Esophagus squamous epithelium (tissue), 5 donors: ENCODE data around the gene PPARA. TPM values are rescaled to one million over a fixed set of nuclear protein-coding genes. Genes with fewer than 3 reads are reported as not detected.

Source experiments
- DNase-seq: peaks from one replicate; lab custom pipeline; 2025; lab: John Stamatoyannopoulos, UW
- H3K27ac ChIP-seq, 4 donors: fragments of 200-600 bp; sonication (generic); one replicate each; pipeline ENCODE4 v1.5.1; 2016 to 2019; ENCODE audit warnings: mild to moderate bottlenecking in 1 of 4
- H3K27me3 ChIP-seq, 4 donors: fragments of 200-600 bp; sonication (generic); 1 replicate in 3 of 4; 2 replicates in 1 of 4; pipeline versions ENCODE4 v1.5.1 to v1.6.0; 2017 to 2021; ENCODE audit warnings: antibody characterized with exemption in 1 of 4
- H3K36me3 ChIP-seq, 3 donors: fragments of 200-600 bp; sonication (generic); one replicate each; pipeline ENCODE4 v1.5.1; 2016 to 2019
- H3K4me1 ChIP-seq, 3 donors: fragments of 200-600 bp; sonication (generic); one replicate each; pipeline ENCODE4 v1.5.1; 2017 to 2019
- H3K4me3 ChIP-seq, 4 donors: fragments of 200-600 bp; sonication (generic); 1 replicate in 3 of 4; 2 replicates in 1 of 4; pipeline ENCODE4 v1.5.1; 2016 to 2019; ENCODE audit warnings: mild to moderate bottlenecking in 2 of 4, moderate library complexity in 1 of 4
- H3K9me3 ChIP-seq, 3 donors: fragments of 200-600 bp; sonication (generic); one replicate each; pipeline ENCODE4 v1.5.1; 2016 to 2019
- CTCF ChIP-seq, 6 experiments: fragments of 450-650 bp in 4 of 6; fragments of 200-600 bp in 2 of 6; sonication (generic) in 2 of 6; IDR thresholded peaks; one replicate each; pipeline ENCODE4 v1.5.1; 2016 to 2019; ENCODE audit warnings: antibody characterized with exemption in 6 of 6, mild to moderate bottlenecking in 4 of 6, moderate library complexity in 4 of 6
- POLR2A ChIP-seq, 4 donors: fragments of 450-650 bp; IDR thresholded peaks; one replicate each; pipeline ENCODE4 v1.6.1; 2017; ENCODE audit warnings: antibody characterized with exemption in 4 of 4, mild to moderate bottlenecking in 4 of 4, moderate library complexity in 3 of 4
- WGBS, 2 donors: methylation state at CpG; one replicate each; pipeline ENCODE4 v1.1.5; 2018; 5-methylcytosine and 5-hydroxymethylcytosine counted together
- intact Hi-C: fragments of 100-400 bp; cut with DNase I; formaldehyde crosslinking; loops from one replicate; pipeline ENCODE4 v1.15.0; 2022
- total RNA-seq, 4 donors: library from RNA; depleted of rRNA; stranded (reverse); fragments of >200 nt; gene quantifications; one replicate each; pipeline ENCODE4 v1.1.0, GENCODE V29; 2016
- donor health status: DM: yes; HTN: yes; CAD: no.

The PPARA gene
- total RNA-seq, 4 donors from 2014 or later, result 7.7 to 18.5 (median 10.1) TPM

- TF ChIP-seq POLR2A (IDR thresholded peaks at IDR 0.05), result no peak
- TF ChIP-seq CTCF (IDR thresholded peaks at IDR 0.05), result no peak
- Histone ChIP-seq H3K27me3 (no peaks in the 10 kb centered on the region), H3K4me3 (no peak overlapping the region), H3K27ac (no peak overlapping the region), H3K4me1 (peaks cover 5 to 35% (median 6%) of the 10 kb centered on the region in 3 donors), H3K36me3 (peaks cover 0 to 78% (median 0%) of the 10 kb centered on the region in 3 donors), H3K9me3 (no peaks in the 10 kb centered on the region)
- intact Hi-C loops, result no loop called here
- 76 to 78% methylated on average over 3 of the region's 3 CpGs for WGBS, 2 donors
- no peak for DNase-seq
Measured at GRCh38 chr22:46156031-46156430, 5.7 kb downstream of the PPARA start.

- peaks cover 0 to 83% (median 0%) of the 10 kb centered on the region in 3 donors for H3K36me3 ChIP-seq
- 81 to 84% methylated on average over 7 of the region's 7 CpGs for WGBS, 2 donors
- H3K27me3 ChIP-seq, result no peaks in the 10 kb centered on the region
- no peak overlapping the region for H3K4me3 ChIP-seq
- no peak for TF ChIP-seq CTCF (IDR thresholded peaks at IDR 0.05)
- TF ChIP-seq POLR2A (IDR thresholded peaks at IDR 0.05), result no peak
- intact Hi-C loops, result no loop called here
- peaks cover 0 to 13% (median 0%) of the 10 kb centered on the region in 3 donors for H3K4me1 ChIP-seq
- no peak for DNase-seq
- H3K27ac ChIP-seq, result no peak overlapping the region
- no peaks in the 10 kb centered on the region for H3K9me3 ChIP-seq
Measured at GRCh38 chr22:46158283-46158682, 8.0 kb downstream of the PPARA start.

GRCh38 chr22:46159212-46159611, 8.9 kb downstream of the PPARA start:
- Histone ChIP-seq H3K36me3 (peaks cover 0 to 75% (median 0%) of the 10 kb centered on the region in 3 donors), H3K4me3 (no peak overlapping the region), H3K9me3 (no peaks in the 10 kb centered on the region), H3K27ac (no peak overlapping the region), H3K4me1 (peaks cover 0 to 8% (median 0%) of the 10 kb centered on the region in 3 donors), H3K27me3 (no peaks in the 10 kb centered on the region)
- no peak for TF ChIP-seq CTCF (IDR thresholded peaks at IDR 0.05)
- TF ChIP-seq POLR2A (IDR thresholded peaks at IDR 0.05), result no peak
- WGBS, 2 donors, result 90% methylated on average over 7 of the region's 7 CpGs
- DNase-seq, result no peak
- intact Hi-C loops, result no loop called here

- DNase-seq, result no peak
- TF ChIP-seq CTCF (IDR thresholded peaks at IDR 0.05) (no peak), POLR2A (IDR thresholded peaks at IDR 0.05) (no peak)
- Histone ChIP-seq H3K27ac (no peak overlapping the region), H3K36me3 (peaks cover 0 to 73% (median 0%) of the 10 kb centered on the region in 3 donors), H3K9me3 (no peaks in the 10 kb centered on the region), H3K27me3 (no peaks in the 10 kb centered on the region), H3K4me1 (peaks cover 0 to 8% (median 0%) of the 10 kb centered on the region in 3 donors), H3K4me3 (no peak overlapping the region)
- 80 to 87% methylated on average over 10 of the region's 10 CpGs for WGBS, 2 donors
- intact Hi-C loops, result no loop called here
Measured at GRCh38 chr22:46159777-46160176, 9.5 kb downstream of the PPARA start.

- TF ChIP-seq POLR2A (IDR thresholded peaks at IDR 0.05) (no peak), CTCF (IDR thresholded peaks at IDR 0.05) (no peak)
- no peak overlapping the region for H3K27ac ChIP-seq
- WGBS, 2 donors, result 85 to 95% methylated on average over 8 to 9 of the region's 10 CpGs
- no peak overlapping the region for H3K4me3 ChIP-seq
- no peaks in the 10 kb centered on the region for H3K4me1 ChIP-seq
- peaks cover 0 to 58% (median 0%) of the 10 kb centered on the region in 3 donors for H3K36me3 ChIP-seq
- no peaks in the 10 kb centered on the region for H3K9me3 ChIP-seq
- no peaks in the 10 kb centered on the region for H3K27me3 ChIP-seq
- no peak for DNase-seq
- intact Hi-C loops, result no loop called here
Measured at GRCh38 chr22:46162285-46162684, 12.0 kb downstream of the PPARA start.
